ENCODE data around the gene SYF2. TPM values are rescaled to one million over a fixed set of nuclear protein-coding genes. Genes with fewer than 3 reads are reported as not detected.
"Not testable (repeated sequence)": the region's sequence is repeated elsewhere in the genome, so short reads cannot be mapped to it uniquely, and the experiment has no call there.

SYF2 gene
- total and polyA plus RNA-seq, 2 of the 13 experiments (the other 11 are each of a cell fraction or from before 2014, with no cell fraction given), result 17.8 to 34.1 TPM

DNA sequence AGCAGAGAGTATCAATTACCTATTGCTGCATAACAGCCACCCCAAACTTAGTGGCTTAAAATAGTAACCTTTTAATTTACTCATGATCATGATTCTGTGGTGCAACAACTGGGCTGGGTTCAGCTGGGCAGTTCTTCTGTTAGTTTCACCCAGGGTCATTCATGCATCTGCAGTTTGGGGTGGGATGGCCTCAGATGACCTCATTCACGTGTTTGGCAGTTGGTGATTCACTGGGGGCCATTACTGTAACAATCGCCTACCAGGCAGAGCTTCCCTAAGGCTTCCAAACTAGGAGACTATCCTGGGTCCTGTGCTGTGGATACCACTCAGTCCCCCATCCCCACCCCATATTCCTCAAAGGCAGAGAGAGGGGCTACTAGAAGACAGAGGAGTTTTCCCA is 46.1 kb upstream of the SYF2 start:
- H3K9ac ChIP-seq (ENCODE audit: insufficient read depth, low read depth, low read length); BruUV-seq (replicated peaks); H3K79me2 ChIP-seq (ENCODE audit: insufficient read depth, low read length); H2AFZ ChIP-seq (ENCODE audit: low read length); intact Hi-C loops (cut with micrococcal nuclease; ENCODE audit: unreplicated experiment); H3K27me3 ChIP-seq (ENCODE audit: control insufficient read depth in 1 of 2, insufficient read depth in 2 of 2, low read length in 2 of 2); H3K36me3 ChIP-seq (replicated peaks in 1 of 2; ENCODE audit: control insufficient read depth in 1 of 2, insufficient read depth in 2 of 2, low read length in 2 of 2); CTCF ChIA-PET (ENCODE audit: low intra/inter-chr PET ratio, low total read pairs); POLR2A ChIA-PET; ATAC-seq; H3K9me3 ChIP-seq (ENCODE audit: low read length); H3K4me3 ChIP-seq (replicated peaks in 1 of 3; ENCODE audit: insufficient read depth in 1 of 3, low read depth in 2 of 3, low read length in 3 of 3); in situ Hi-C loops (cut with HindIII; ENCODE audit: extremely low pct_ligation_motif_present, low pct_unique_long_range_greater_than_20kb); DNase-seq (ENCODE audit: low spot score); H3K4me2 ChIP-seq (ENCODE audit: low read depth, low read length); FAIRE-seq; H3K4me1 ChIP-seq (ENCODE audit: insufficient read depth, low read length); H3K27ac ChIP-seq (ENCODE audit: extremely low read length, insufficient read depth, low read length); H4K20me1 ChIP-seq (ENCODE audit: insufficient read depth, low read length): not testable (repeated sequence)
- peak; percentile 79; the same call in 1 of the 2 replicates for TF ChIP-seq ZNF331 (CRISPR knock-in tag; IDR thresholded peaks at IDR 0.05)
- no CpG with 5 or more reads among the region's 2 CpGs for WGBS (ENCODE audit: low lambda C conversion rate)

DNA sequence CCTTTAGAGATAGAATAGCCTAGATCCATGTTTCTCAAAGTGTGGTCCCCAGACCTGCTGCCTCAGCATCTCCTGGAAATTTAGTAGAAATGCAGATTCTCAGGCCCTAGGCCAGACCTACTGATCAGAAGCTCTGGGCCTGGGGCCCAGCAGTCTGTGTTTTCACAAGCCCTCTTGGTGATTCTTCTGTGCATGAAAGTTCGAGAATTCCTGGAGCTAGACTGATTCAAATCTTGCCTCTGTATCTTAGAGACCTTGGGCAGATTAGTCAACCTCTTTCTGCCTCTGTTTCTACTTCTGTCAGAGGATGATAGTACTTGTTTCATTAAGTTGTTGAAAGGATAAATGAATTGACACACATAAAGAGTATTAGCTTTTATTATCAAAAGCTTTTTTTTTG is 45.0 kb upstream of the SYF2 start:
- 0% methylated on average over 1 of the region's 1 CpG for WGBS (ENCODE audit: low lambda C conversion rate)

DNA sequence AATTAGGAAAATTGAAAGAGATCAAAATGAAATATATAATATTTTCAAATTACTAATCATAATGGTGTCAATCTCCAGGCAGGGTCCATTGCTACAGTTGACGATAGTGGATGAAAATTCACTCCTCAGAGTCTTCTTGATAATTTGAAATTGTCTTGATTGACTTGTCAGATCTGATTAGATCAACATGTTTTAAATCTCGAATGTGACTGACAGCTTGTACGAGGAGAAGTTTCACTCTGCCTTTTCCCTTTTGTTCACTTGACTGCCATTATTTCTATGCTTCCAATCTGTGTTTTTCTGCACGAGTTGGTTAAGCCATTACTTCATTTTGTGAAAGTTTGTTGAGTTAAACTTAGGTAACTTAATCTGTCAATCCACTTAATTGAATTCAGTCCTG is 43.3 kb upstream of the SYF2 start:
- H3K9ac ChIP-seq (ENCODE audit: insufficient read depth, low read depth, low read length); H3K4me3 ChIP-seq (replicated peaks in 1 of 3; ENCODE audit: insufficient read depth in 1 of 3, low read depth in 2 of 3, low read length in 3 of 3); H3K79me2 ChIP-seq (ENCODE audit: insufficient read depth, low read length); H3K27ac ChIP-seq (ENCODE audit: extremely low read length, insufficient read depth, low read length); intact Hi-C loops (cut with micrococcal nuclease; ENCODE audit: unreplicated experiment); DNase-seq (ENCODE audit: low spot score); H3K4me1 ChIP-seq (ENCODE audit: insufficient read depth, low read length); H3K27me3 ChIP-seq (ENCODE audit: control insufficient read depth in 1 of 2, insufficient read depth in 2 of 2, low read length in 2 of 2); H3K9me3 ChIP-seq (ENCODE audit: low read length); CTCF ChIA-PET (ENCODE audit: low intra/inter-chr PET ratio, low total read pairs); in situ Hi-C loops (cut with HindIII; ENCODE audit: extremely low pct_ligation_motif_present, low pct_unique_long_range_greater_than_20kb); H2AFZ ChIP-seq (ENCODE audit: low read length); H3K4me2 ChIP-seq (ENCODE audit: low read depth, low read length); H3K36me3 ChIP-seq (replicated peaks in 1 of 2; ENCODE audit: control insufficient read depth in 1 of 2, insufficient read depth in 2 of 2, low read length in 2 of 2); H4K20me1 ChIP-seq (ENCODE audit: insufficient read depth, low read length); ATAC-seq; BruUV-seq (replicated peaks); POLR2A ChIA-PET; FAIRE-seq: not testable (repeated sequence)
- WGBS (ENCODE audit: low lambda C conversion rate), result 15% methylated on average over 4 of the region's 4 CpGs

More for the DNA sequence above, 45.0 kb upstream of the SYF2 start:
- H3K4me3 ChIP-seq (replicated peaks in 1 of 3; ENCODE audit: insufficient read depth in 1 of 3, low read depth in 2 of 3, low read length in 3 of 3); H3K36me3 ChIP-seq (replicated peaks in 1 of 2; ENCODE audit: control insufficient read depth in 1 of 2, insufficient read depth in 2 of 2, low read length in 2 of 2); H3K4me1 ChIP-seq (ENCODE audit: insufficient read depth, low read length); H3K9me3 ChIP-seq (ENCODE audit: low read length); H3K27me3 ChIP-seq (ENCODE audit: control insufficient read depth in 1 of 2, insufficient read depth in 2 of 2, low read length in 2 of 2); BruUV-seq (replicated peaks); FAIRE-seq; DNase-seq (ENCODE audit: low spot score); intact Hi-C loops (cut with micrococcal nuclease; ENCODE audit: unreplicated experiment); H4K20me1 ChIP-seq (ENCODE audit: insufficient read depth, low read length); H3K27ac ChIP-seq (ENCODE audit: extremely low read length, insufficient read depth, low read length); H2AFZ ChIP-seq (ENCODE audit: low read length); H3K79me2 ChIP-seq (ENCODE audit: insufficient read depth, low read length); H3K9ac ChIP-seq (ENCODE audit: insufficient read depth, low read depth, low read length); ATAC-seq; CTCF ChIA-PET (ENCODE audit: low intra/inter-chr PET ratio, low total read pairs); in situ Hi-C loops (cut with HindIII; ENCODE audit: extremely low pct_ligation_motif_present, low pct_unique_long_range_greater_than_20kb); POLR2A ChIA-PET; H3K4me2 ChIP-seq (ENCODE audit: low read depth, low read length): not testable (repeated sequence)

GRCh38 chr1:25272238-25272637 is 39.9 kb upstream of the SYF2 start, which contains the start of gene RHD:
RHD (plus strand) TSS chr1:25272509; CDS start chr1:25272548, 39 bp downstream.
- intact Hi-C loops (cut with micrococcal nuclease; ENCODE audit: unreplicated experiment); H3K27me3 ChIP-seq (ENCODE audit: control insufficient read depth in 1 of 2, insufficient read depth in 2 of 2, low read length in 2 of 2); H3K4me2 ChIP-seq (ENCODE audit: low read depth, low read length); in situ Hi-C loops (cut with HindIII; ENCODE audit: extremely low pct_ligation_motif_present, low pct_unique_long_range_greater_than_20kb); H3K4me1 ChIP-seq (ENCODE audit: insufficient read depth, low read length); H3K36me3 ChIP-seq (replicated peaks in 1 of 2; ENCODE audit: control insufficient read depth in 1 of 2, insufficient read depth in 2 of 2, low read length in 2 of 2); POLR2A ChIA-PET; H3K27ac ChIP-seq (ENCODE audit: extremely low read length, insufficient read depth, low read length); H3K9me3 ChIP-seq (ENCODE audit: low read length); H3K4me3 ChIP-seq (replicated peaks in 1 of 3; ENCODE audit: insufficient read depth in 1 of 3, low read depth in 2 of 3, low read length in 3 of 3); CTCF ChIA-PET (ENCODE audit: low intra/inter-chr PET ratio, low total read pairs); H3K9ac ChIP-seq (ENCODE audit: insufficient read depth, low read depth, low read length); BruUV-seq (replicated peaks); H3K79me2 ChIP-seq (ENCODE audit: insufficient read depth, low read length); H4K20me1 ChIP-seq (ENCODE audit: insufficient read depth, low read length); FAIRE-seq; H2AFZ ChIP-seq (ENCODE audit: low read length); ATAC-seq; DNase-seq (ENCODE audit: low spot score): not testable (repeated sequence)
- 80% methylated on average over 5 of the region's 8 CpGs for WGBS (ENCODE audit: low lambda C conversion rate)

Measured in HepG2 (cell line).